Nephron progenitor cell (in vitro differentiated cells): Measurements from ENCODE around the gene KCTD10.

Experiments used
- DNase-seq: peaks from one replicate; pipeline ENCODE4 v3.0.0; 2021
- H3K27ac Mint-ChIP-seq: 2 replicates; pipeline ENCODE4 v1.8.0; 2021; ENCODE audit warnings: mild to moderate bottlenecking, moderate library complexity, mixed read lengths
- H3K27me3 Mint-ChIP-seq: 2 replicates; pipeline ENCODE4 v1.8.0; 2021; ENCODE audit warnings: mild to moderate bottlenecking, low read depth, mixed read lengths; ENCODE audit not compliant: poor library complexity
- H3K36me3 Mint-ChIP-seq: 2 replicates; pipeline ENCODE4 v1.8.0; 2021; ENCODE audit warnings: low read depth, mixed read lengths
- H3K4me1 Mint-ChIP-seq: 2 replicates; pipeline ENCODE4 v1.8.0; 2021; ENCODE audit warnings: mixed read lengths
- H3K4me3 Mint-ChIP-seq: 2 replicates; pipeline ENCODE4 v1.8.0; 2021; ENCODE audit warnings: mild to moderate bottlenecking, moderate library complexity, mixed read lengths
- H3K9me3 Mint-ChIP-seq: 2 replicates; pipeline ENCODE4 v1.8.0; 2021; ENCODE audit warnings: mild to moderate bottlenecking, moderate library complexity, mixed read lengths
- CTCF ChIP-seq: fragments of 200-600 bp; sonication (generic); IDR thresholded peaks from 2 replicates; pipeline ENCODE4 v1.5.0; 2021; ENCODE audit warnings: antibody characterized with exemption

Gene KCTD10

GRCh38 chr12:109488051-109488665, 11.1 kb upstream of the KCTD10 start:
- TF ChIP-seq CTCF = no peak
- peaks cover 45% of the 10 kb centered on the region for H3K36me3 Mint-ChIP-seq
- DNase-seq = no peak
- no peak overlapping the region for H3K4me3 Mint-ChIP-seq
- no peaks in the 10 kb centered on the region for H3K9me3 Mint-ChIP-seq
- no peaks in the 10 kb centered on the region for H3K4me1 Mint-ChIP-seq
- no peaks in the 10 kb centered on the region for H3K27me3 Mint-ChIP-seq
- no peak overlapping the region for H3K27ac Mint-ChIP-seq

- TF ChIP-seq CTCF = no peak
- Mint-ChIP-seq H3K4me1 (no peaks in the 10 kb centered on the region), H3K9me3 (no peaks in the 10 kb centered on the region), H3K27me3 (no peaks in the 10 kb centered on the region), H3K4me3 (no peak overlapping the region), H3K27ac (no peak overlapping the region), H3K36me3 (peaks cover 44% of the 10 kb centered on the region)
- DNase-seq = no peak
These were observed 10.3 kb upstream of the KCTD10 start for GRCh38 chr12:109487181-109488050.

GRCh38 chr12:109485201-109485600, 8.1 kb upstream of the KCTD10 start:
- Mint-ChIP-seq H3K4me3 (no peak overlapping the region), H3K36me3 (peaks cover 36% of the 10 kb centered on the region), H3K27ac (no peak overlapping the region)

GRCh38 chr12:109483346-109483745, 6.2 kb upstream of the KCTD10 start:
- Mint-ChIP-seq H3K9me3 (no peaks in the 10 kb centered on the region), H3K4me1 (peaks cover 12% of the 10 kb centered on the region), H3K27me3 (no peaks in the 10 kb centered on the region), H3K4me3 (no peak overlapping the region), H3K36me3 (peaks cover 20% of the 10 kb centered on the region), H3K27ac (no peak overlapping the region)
- DNase-seq = no peak
- no peak for TF ChIP-seq CTCF

More at GRCh38 chr12:109485201-109485600, 8.1 kb upstream of the KCTD10 start:
- Mint-ChIP-seq H3K4me1 (no peaks in the 10 kb centered on the region), H3K27me3 (no peaks in the 10 kb centered on the region), H3K9me3 (no peaks in the 10 kb centered on the region)
- no peak for DNase-seq
- no peak for TF ChIP-seq CTCF

GRCh38 chr12:109482894-109483293, 5.8 kb upstream of the KCTD10 start:
- Mint-ChIP-seq H3K4me1 (peaks cover 17% of the 10 kb centered on the region), H3K9me3 (no peaks in the 10 kb centered on the region), H3K4me3 (no peak overlapping the region), H3K36me3 (peaks cover 19% of the 10 kb centered on the region), H3K27me3 (no peaks in the 10 kb centered on the region), H3K27ac (no peak overlapping the region)
- TF ChIP-seq CTCF = no peak
- no peak for DNase-seq
